Occipital lobe (tissue), 2 donors: Measurements from ENCODE around the gene OPCML. TPM values are rescaled to one million over a fixed set of nuclear protein-coding genes. Genes with fewer than 3 reads are reported as not detected.
A peak's percentile ranks its signal among the peaks of the same experiment; 100 is the strongest.

ENCODE experiments used
- DNase-seq: peaks from one replicate; lab custom pipeline; 2025; lab: John Stamatoyannopoulos, UW
- total RNA-seq: library from RNA; depleted of rRNA; stranded (reverse); fragments of >200 nt; gene quantifications from one replicate; pipeline ENCODE4 v1.2.3, GENCODE V29; 2014

The OPCML gene
- total RNA-seq, 1 donor from 2014 or later, result 65.5 TPM

GRCh38 chr11:132993991-132994502 lies 538.3 kb downstream of the OPCML start:
- no peak for DNase-seq

GRCh38 chr11:132992838-132993631 lies 539.3 kb downstream of the OPCML start:
- DNase-seq, result peak; percentile 33

GRCh38 chr11:132988411-132988810 lies 543.9 kb downstream of the OPCML start:
- no peak for DNase-seq

GRCh38 chr11:132987936-132988335 lies 544.4 kb downstream of the OPCML start:
- no peak for DNase-seq

- DNase-seq, result no peak
These were observed 548.7 kb downstream of the OPCML start for GRCh38 chr11:132983641-132983978.

- DNase-seq, result no peak
These were observed 549.3 kb downstream of the OPCML start for GRCh38 chr11:132982772-132983640.

GRCh38 chr11:132981131-132981956 lies 551.0 kb downstream of the OPCML start:
- DNase-seq, result no peak

- DNase-seq, result no peak
These were observed 551.6 kb downstream of the OPCML start for GRCh38 chr11:132980670-132981069.

GRCh38 chr11:132977746-132978145 lies 554.6 kb downstream of the OPCML start:
- no peak for DNase-seq

- DNase-seq, result no peak
These were observed 555.1 kb downstream of the OPCML start for GRCh38 chr11:132977241-132977640.

- DNase-seq, result no peak
These were observed 556.2 kb downstream of the OPCML start for GRCh38 chr11:132976115-132976514.

- DNase-seq, result no peak
These were observed 558.6 kb downstream of the OPCML start for GRCh38 chr11:132973686-132974085.

GRCh38 chr11:132972565-132972964 lies 559.7 kb downstream of the OPCML start:
- no peak for DNase-seq

GRCh38 chr11:132971351-132971750 lies 561.0 kb downstream of the OPCML start:
- DNase-seq, result no peak

GRCh38 chr11:132969892-132970291 lies 562.4 kb downstream of the OPCML start:
- no peak for DNase-seq

GRCh38 chr11:132962041-132962440 lies 570.3 kb downstream of the OPCML start:
- peak; percentile 82 for DNase-seq

GRCh38 chr11:132961453-132961852 lies 570.8 kb downstream of the OPCML start:
- DNase-seq, result no peak

- no peak for DNase-seq
These were observed 571.8 kb downstream of the OPCML start for GRCh38 chr11:132960273-132961078.

- DNase-seq, result no peak
These were observed 572.6 kb downstream of the OPCML start for GRCh38 chr11:132959693-132960092.

GRCh38 chr11:132957881-132958280 lies 574.4 kb downstream of the OPCML start:
- DNase-seq, result no peak

GRCh38 chr11:132948252-132948651 lies 584.0 kb downstream of the OPCML start:
- no peak for DNase-seq
